ENCODE results near the gene N4BP2L2.

Gene N4BP2L2

DNA sequence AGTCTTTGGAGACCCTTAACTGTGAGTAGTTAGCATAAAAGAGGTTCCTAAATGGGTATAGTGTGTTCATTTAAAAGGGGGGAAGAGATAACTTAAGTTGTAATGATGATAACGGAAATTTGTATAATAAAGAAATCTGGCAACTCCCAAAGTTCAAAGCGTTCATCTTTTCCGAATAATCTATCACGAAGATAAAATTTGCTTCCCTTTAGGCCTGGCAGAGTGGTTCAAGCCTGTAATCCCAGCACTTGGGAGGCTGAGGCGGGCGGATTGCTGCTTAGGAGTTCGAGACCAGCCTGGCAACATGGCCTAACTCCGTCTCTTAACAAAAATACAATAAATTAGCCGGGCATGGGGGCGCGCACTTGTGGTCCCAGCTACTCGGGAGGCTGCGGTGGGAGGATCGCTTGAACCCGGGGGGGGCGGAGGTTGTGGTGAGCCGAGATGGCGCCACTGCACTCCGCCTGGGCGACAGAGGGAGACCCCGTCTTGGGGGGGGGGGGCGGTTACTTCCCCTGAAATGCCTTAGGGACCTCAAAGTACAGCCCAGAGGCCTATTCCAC is 934 bp downstream of the N4BP2L2 start:
- H3K27ac ChIP-seq (ENCODE audit: low read depth, low read length) = peak overlapping the region; percentile 63
- peak overlapping the region; percentile 79 for H3K4me3 ChIP-seq (ENCODE audit: insufficient read depth, low read length, poor library complexity, severe bottlenecking)

GRCh38 chr13:32535748-32536147 is 2.8 kb downstream of the N4BP2L2 start:
- H3K36me3 ChIP-seq (ENCODE audit: low read length) = peaks cover 19% of the 10 kb centered on the region
- TF ChIP-seq, protein P1, sequence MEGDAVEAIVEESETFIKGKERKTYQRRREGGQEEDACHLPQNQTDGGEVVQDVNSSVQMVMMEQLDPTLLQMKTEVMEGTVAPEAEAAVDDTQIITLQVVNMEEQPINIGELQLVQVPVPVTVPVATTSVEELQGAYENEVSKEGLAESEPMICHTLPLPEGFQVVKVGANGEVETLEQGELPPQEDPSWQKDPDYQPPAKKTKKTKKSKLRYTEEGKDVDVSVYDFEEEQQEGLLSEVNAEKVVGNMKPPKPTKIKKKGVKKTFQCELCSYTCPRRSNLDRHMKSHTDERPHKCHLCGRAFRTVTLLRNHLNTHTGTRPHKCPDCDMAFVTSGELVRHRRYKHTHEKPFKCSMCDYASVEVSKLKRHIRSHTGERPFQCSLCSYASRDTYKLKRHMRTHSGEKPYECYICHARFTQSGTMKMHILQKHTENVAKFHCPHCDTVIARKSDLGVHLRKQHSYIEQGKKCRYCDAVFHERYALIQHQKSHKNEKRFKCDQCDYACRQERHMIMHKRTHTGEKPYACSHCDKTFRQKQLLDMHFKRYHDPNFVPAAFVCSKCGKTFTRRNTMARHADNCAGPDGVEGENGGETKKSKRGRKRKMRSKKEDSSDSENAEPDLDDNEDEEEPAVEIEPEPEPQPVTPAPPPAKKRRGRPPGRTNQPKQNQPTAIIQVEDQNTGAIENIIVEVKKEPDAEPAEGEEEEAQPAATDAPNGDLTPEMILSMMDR (IDR thresholded peaks at IDR 0.05; ENCODE audit: insufficient read depth, low read length, poor library complexity, severe bottlenecking) = no peak
- H3K9me2 ChIP-seq (replicated peaks; ENCODE audit: insufficient read depth, low read length) = no peaks in the 10 kb centered on the region
- H3F3A ChIP-seq (ENCODE audit: insufficient read depth) = peaks cover 4% of the 10 kb centered on the region; the same call in 1 of the 2 replicates
- no peak overlapping the region for H3K27ac ChIP-seq (ENCODE audit: low read depth, low read length)
- H4K20me1 ChIP-seq (ENCODE audit: low read depth, low read length) = no peaks in the 10 kb centered on the region
- no peaks in the 10 kb centered on the region for H3K27me3 ChIP-seq (ENCODE audit: low read length)
- H3K4me3 ChIP-seq (ENCODE audit: insufficient read depth, low read length, poor library complexity, severe bottlenecking) = no peak overlapping the region
- H3K79me2 ChIP-seq (ENCODE audit: insufficient read depth, low read length) = peaks cover 65% of the 10 kb centered on the region
- no peak overlapping the region for H2AFZ ChIP-seq (ENCODE audit: low read depth, low read length, severe bottlenecking)
- no peak overlapping the region for H3K9ac ChIP-seq (ENCODE audit: low read length)
- peak overlapping the region; percentile 38 for H3K4me2 ChIP-seq (ENCODE audit: low read depth, low read length, poor library complexity, severe bottlenecking)
- no peaks in the 10 kb centered on the region for H3K9me3 ChIP-seq (ENCODE audit: insufficient read depth, low read length)

More for the DNA sequence above, 934 bp downstream of the N4BP2L2 start:
- H3K9ac ChIP-seq (ENCODE audit: low read length) = peak overlapping the region; percentile 74
- no peaks in the 10 kb centered on the region for H3K27me3 ChIP-seq (ENCODE audit: low read length)
- H3K9me3 ChIP-seq (ENCODE audit: insufficient read depth, low read length) = no peaks in the 10 kb centered on the region
- peak overlapping the region; percentile 83 for H3K4me2 ChIP-seq (ENCODE audit: low read depth, low read length, poor library complexity, severe bottlenecking)
- H3F3A ChIP-seq (ENCODE audit: insufficient read depth) = peaks cover 4% of the 10 kb centered on the region; the same call in 1 of the 2 replicates
- H3K79me2 ChIP-seq (ENCODE audit: insufficient read depth, low read length) = peaks cover 48% of the 10 kb centered on the region
- no peaks in the 10 kb centered on the region for H4K20me1 ChIP-seq (ENCODE audit: low read depth, low read length)
- TF ChIP-seq, protein P1 (IDR thresholded peaks at IDR 0.05; ENCODE audit: insufficient read depth, low read length, poor library complexity, severe bottlenecking) = no peak
- TF ChIP-seq EZH2phosphoT487 (conservative IDR thresholded peaks at IDR 0.05; ENCODE audit: low read length) = no peak
- H2AFZ ChIP-seq (ENCODE audit: low read depth, low read length, severe bottlenecking) = peak overlapping the region; percentile 98
- peaks cover 19% of the 10 kb centered on the region for H3K36me3 ChIP-seq (ENCODE audit: low read length)
- H3K9me2 ChIP-seq (replicated peaks; ENCODE audit: insufficient read depth, low read length) = no peaks in the 10 kb centered on the region

DNA sequence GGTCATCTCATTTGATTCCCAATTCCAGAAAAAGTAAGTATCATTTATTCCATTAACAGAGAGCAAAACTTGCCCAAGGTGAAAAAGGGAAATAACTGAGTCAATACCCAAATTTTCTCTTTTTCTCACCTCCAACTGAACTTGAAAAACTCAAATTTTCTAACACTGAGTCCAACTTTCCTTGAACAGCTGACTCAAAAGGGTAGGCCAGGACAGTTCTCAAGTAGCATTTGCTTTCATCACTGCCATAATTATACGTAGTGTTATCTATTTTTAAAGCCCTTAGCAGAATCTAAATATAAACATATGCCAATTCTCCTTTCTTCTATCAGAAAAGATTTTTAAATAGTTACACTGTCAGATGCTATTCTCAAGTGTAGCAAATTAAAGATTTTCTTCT is 3.5 kb downstream of the N4BP2L2 start:
- H3K79me2 ChIP-seq (ENCODE audit: insufficient read depth, low read length) = peaks cover 72% of the 10 kb centered on the region
- H4K20me1 ChIP-seq (ENCODE audit: low read depth, low read length) = no peaks in the 10 kb centered on the region
- peaks cover 22% of the 10 kb centered on the region for H3K36me3 ChIP-seq (ENCODE audit: low read length)
- H3K9ac ChIP-seq (ENCODE audit: low read length) = no peak overlapping the region
- peaks cover 8% of the 10 kb centered on the region; the same call in 1 of the 2 replicates for H3F3A ChIP-seq (ENCODE audit: insufficient read depth)
- no peak overlapping the region for H3K27ac ChIP-seq (ENCODE audit: low read depth, low read length)
- no peak for TF ChIP-seq EZH2phosphoT487 (conservative IDR thresholded peaks at IDR 0.05; ENCODE audit: low read length)
- TF ChIP-seq, protein P1 (IDR thresholded peaks at IDR 0.05; ENCODE audit: insufficient read depth, low read length, poor library complexity, severe bottlenecking) = no peak
- no peaks in the 10 kb centered on the region for H3K27me3 ChIP-seq (ENCODE audit: low read length)
- no peaks in the 10 kb centered on the region for H3K9me3 ChIP-seq (ENCODE audit: insufficient read depth, low read length)
- no peaks in the 10 kb centered on the region for H3K9me2 ChIP-seq (replicated peaks; ENCODE audit: insufficient read depth, low read length)
- H3K4me3 ChIP-seq (ENCODE audit: insufficient read depth, low read length, poor library complexity, severe bottlenecking) = no peak overlapping the region
- H3K4me2 ChIP-seq (ENCODE audit: low read depth, low read length, poor library complexity, severe bottlenecking) = peak overlapping the region; percentile 38
- no peak overlapping the region for H2AFZ ChIP-seq (ENCODE audit: low read depth, low read length, severe bottlenecking)

Measured in SU-DHL-6 (cell line).